HUDEP-2 (cell line): ENCODE data around the gene HMG20A.

ENCODE experiments used
- DNase-seq, 76 experiments: peaks; one replicate each; lab custom pipeline; 2025; ENCODE audit not compliant: unreplicated experiment in 76 of 76; lab: John Stamatoyannopoulos, UW

Gene HMG20A

GRCh38 chr15:77473328-77473727 is 52.6 kb downstream of the HMG20A start:
- DNase-seq: no peak

- DNase-seq: no peak
These were observed 53.8 kb downstream of the HMG20A start for GRCh38 chr15:77474310-77474988.

DNA sequence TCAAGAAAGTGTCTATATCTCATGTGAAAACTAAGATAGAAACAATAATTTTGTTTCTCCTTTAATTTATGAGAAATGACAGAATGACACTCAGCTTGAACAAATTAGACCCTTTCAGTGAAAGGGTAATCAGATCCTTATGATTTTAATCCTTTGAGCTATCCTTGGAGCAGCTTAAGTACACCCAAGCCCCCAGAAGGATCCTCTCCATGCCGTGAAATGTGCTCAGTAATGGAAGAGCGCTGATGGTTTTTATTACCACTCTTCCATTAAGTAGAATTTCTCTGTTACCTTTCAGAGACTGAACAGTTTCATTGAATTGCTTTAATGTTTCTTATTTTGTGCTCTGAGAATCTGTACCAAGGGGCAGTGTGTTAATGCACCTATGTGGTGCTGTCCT is 54.3 kb downstream of the HMG20A start:
- no peak for DNase-seq

GRCh38 chr15:77475898-77476297 is 55.2 kb downstream of the HMG20A start:
- no peak for DNase-seq

- DNase-seq: no peak
These were observed 56.3 kb downstream of the HMG20A start for GRCh38 chr15:77476995-77477394.

GRCh38 chr15:77478051-77478450 is 57.4 kb downstream of the HMG20A start:
- no peak for DNase-seq

- no peak for DNase-seq
These were observed 58.3 kb downstream of the HMG20A start for GRCh38 chr15:77479015-77479414.

DNA sequence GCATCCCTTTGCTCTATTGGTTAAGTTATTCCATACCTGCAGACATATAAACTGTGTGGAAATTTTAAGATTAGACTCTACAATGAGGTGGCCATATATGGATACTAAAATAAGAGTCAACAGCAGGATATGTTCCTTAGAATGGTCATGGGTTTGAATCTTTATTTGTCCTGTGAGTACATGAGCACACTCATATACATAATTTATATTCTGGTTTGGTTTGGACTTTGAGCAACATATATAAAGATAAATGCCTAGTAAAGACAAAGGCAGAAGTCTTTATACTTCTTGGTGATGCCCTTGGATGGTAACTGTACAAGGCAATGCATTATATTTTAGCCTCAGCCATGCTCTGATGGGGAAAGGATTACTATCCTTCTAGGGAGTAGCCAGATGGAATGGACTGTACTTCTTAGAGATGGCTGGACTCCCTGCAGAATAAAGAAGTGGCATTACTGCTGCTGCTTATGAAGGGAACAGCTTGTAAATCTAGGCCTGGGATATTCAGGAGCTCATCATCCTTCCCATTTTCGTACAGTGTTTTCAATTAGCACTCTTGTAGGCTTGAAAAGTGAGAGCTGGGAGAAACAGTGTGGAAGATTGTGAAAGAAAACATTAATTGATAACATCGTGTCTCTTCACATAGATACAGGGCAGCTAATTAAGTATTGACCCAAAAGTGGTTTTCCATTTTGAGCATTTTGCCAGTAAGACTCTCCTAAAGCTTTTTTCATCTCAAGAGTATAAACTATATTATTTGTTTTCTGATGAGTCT is 60.4 kb downstream of the HMG20A start:
- DNase-seq: no peak

- no peak for DNase-seq
These were observed 61.0 kb downstream of the HMG20A start for GRCh38 chr15:77481670-77482069.

GRCh38 chr15:77482570-77482969 is 61.9 kb downstream of the HMG20A start:
- no peak for DNase-seq

GRCh38 chr15:77483425-77484140 is 62.9 kb downstream of the HMG20A start:
- no peak for DNase-seq

DNA sequence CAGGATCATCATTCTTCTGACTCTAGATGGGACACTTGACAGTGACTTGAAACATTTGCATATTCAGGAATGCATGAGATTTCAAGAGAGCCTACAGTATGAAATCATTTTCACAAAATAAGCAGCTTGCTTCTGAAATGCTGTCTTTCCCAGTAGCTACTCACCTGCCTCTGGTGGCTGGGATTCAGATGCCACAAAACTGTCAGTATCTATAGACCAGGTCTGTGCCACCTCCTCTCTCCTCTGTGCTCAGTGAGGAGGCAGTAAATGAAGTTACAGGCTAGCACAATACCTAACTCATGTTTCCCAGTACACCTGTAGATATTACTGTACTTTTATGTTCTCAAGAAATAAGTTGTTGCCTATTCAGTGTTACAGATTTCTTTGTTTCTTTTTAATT is 64.3 kb downstream of the HMG20A start:
- DNase-seq: no peak

- DNase-seq: no peak
These were observed 66.1 kb downstream of the HMG20A start for GRCh38 chr15:77486542-77487468.

- DNase-seq: no peak
These were observed 66.8 kb downstream of the HMG20A start for GRCh38 chr15:77487469-77487842.

- no peak for DNase-seq
These were observed 67.2 kb downstream of the HMG20A start for GRCh38 chr15:77487888-77488287.

GRCh38 chr15:77489647-77490046 is 69.0 kb downstream of the HMG20A start:
- DNase-seq: no peak

- DNase-seq: no peak
These were observed 72.7 kb downstream of the HMG20A start for GRCh38 chr15:77493324-77493907.

- DNase-seq: no peak
These were observed 73.6 kb downstream of the HMG20A start for GRCh38 chr15:77494073-77494867.

DNA sequence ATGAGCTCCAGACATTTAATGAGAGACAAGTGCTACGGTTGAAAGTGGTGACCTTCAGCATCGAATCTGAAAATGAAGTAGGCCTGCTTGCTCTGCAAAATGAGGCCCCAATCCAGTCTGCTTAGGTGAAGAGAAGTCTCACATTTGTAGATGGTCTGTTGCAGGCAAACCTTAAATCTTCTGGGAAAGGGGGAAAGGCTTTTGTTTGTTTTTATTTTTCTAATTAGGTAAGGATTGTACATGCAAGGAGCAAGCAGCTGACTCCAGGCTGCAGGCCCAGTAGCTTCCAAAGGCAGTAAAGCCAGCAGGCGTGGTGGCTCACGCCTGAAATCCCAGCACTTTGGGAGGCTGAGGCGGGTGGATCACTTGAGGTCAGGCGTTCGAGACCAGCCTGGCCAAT is 74.3 kb downstream of the HMG20A start:
- no peak for DNase-seq
